H7 (cell line): ENCODE measurements around the gene RAP1GAP. TPM values are rescaled to one million over a fixed set of nuclear protein-coding genes. Genes with fewer than 3 reads are reported as not detected.

Source experiments
- DNase-seq: peaks from one replicate; pipeline ENCODE4 v3.0.0; 2012
- H3K27me3 ChIP-seq: 2 replicates; pipeline ENCODE4 v1.6.0; 2011; ENCODE audit warnings: mild to moderate bottlenecking, low read length; ENCODE audit not compliant: control insufficient read depth, insufficient read depth
- H3K36me3 ChIP-seq: replicated peaks from 2 replicates; pipeline ENCODE4 v1.5.1; 2011; ENCODE audit warnings: low read length; ENCODE audit not compliant: control insufficient read depth, insufficient read depth
- H3K4me3 ChIP-seq: 2 replicates; pipeline ENCODE4 v1.5.1; 2011; ENCODE audit warnings: low read depth, mild to moderate bottlenecking, control low read depth, low read length, moderate library complexity; ENCODE audit not compliant: insufficient read depth
- total RNA-seq: library from RNA; depleted of rRNA; stranded (reverse); fragments of >200 nt; shearing (Covaris generic); gene quantifications from 2 replicates; pipeline ENCODE4 v1.2.3, GENCODE V29; 2014; rRNA removed

The RAP1GAP gene
- total RNA-seq, 1 experiment from 2014 or later: 9.4 TPM

DNA sequence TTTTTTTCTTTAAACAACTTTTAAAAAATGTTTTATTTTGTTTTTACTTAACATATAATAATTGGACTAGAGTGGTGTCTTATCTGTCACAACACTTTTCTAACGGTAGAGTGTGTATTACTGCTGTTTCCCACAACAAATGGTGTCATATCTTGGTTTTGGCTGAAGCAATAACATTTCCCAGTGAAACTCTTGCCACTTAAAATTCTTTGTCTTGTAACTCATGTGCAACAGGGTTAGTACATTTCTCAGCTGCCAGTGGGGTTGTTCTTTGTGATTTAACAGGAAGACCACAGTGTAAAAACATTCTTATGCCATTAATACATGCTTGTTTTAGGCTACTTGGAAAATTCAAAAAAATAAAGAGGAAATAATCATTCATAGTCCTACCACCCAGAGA, 116.4 kb downstream of the RAP1GAP start:
- no peak for DNase-seq
- Histone ChIP-seq H3K36me3 (no peaks in the 10 kb centered on the region), H3K4me3 (no peak overlapping the region)

DNA sequence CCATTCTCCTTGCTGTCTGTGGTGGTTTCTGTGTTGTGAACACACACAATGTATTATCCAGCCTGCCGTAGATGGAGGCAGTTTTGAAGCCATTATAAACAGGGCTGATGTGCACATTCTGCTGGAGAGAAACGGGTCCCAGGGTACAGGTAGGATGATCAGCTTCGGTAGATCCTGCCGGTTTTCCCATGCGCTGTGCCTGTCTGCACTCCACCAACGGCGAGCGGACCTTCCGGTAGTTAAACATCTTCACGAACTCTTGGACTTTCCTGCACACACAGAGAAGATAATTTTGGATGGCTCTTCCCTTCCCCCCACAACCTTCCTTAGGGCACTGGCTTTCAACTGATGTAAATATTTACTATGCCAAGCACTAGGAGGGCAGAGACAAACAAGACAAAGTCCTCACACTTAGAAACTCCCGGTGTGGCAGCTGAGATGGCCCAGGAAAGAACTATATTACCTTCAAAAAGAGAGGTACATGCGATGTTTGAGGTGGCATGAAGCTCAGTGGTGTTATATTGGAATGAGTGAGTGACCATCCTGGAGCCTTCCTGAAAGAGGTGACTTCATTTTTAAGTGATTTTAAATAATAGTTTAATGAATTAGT, 118.2 kb downstream of the RAP1GAP start:
- no peaks in the 10 kb centered on the region for H3K36me3 ChIP-seq
- H3K4me3 ChIP-seq: no peak overlapping the region
- H3K27me3 ChIP-seq: no peaks in the 10 kb centered on the region
- DNase-seq: peak; percentile 31

More for the DNA sequence above, 116.4 kb downstream of the RAP1GAP start:
- H3K27me3 ChIP-seq: no peaks in the 10 kb centered on the region

DNA sequence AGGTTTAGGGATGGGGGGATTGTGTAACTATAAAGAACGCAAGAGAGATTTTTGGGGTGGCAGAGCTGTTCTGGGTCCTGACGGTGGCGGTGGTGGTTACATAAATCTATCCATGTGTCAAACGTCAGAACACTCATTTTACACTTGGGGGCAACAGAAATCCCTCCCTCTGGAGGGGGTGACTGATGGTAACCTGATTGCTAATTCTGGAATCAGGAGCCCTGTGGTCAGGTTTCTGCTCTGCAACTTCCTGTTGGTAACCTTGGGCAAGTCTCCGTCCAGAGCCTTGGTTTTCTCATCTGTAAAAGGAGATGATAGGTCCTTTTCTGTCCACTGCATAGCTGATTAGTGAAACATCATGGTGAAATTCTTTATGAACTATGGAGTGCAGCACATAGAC, 119.1 kb downstream of the RAP1GAP start:
- Histone ChIP-seq H3K36me3 (no peaks in the 10 kb centered on the region), H3K27me3 (no peaks in the 10 kb centered on the region), H3K4me3 (no peak overlapping the region)
- peak; percentile 32 for DNase-seq

DNA sequence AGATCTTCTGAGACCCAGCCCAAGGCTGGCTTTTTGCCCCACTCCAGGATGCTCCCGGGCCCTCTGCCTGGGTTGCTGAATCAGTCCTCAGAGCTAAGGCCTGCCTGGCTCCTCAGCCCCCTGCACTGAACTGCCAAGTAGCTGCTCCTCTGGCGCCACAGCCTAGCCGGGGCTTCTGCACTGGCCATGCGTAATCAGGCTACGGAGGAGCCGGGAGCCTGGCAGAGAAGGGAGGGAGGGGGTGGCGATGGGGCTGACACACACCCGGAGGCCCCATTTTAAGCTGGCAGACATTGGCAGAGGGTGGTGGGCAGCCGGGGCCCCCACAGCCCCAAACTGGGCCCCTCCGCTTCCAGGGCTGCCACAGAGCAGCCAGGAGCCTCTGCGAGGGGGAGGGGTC, 121.3 kb downstream of the RAP1GAP start:
- DNase-seq: peak; percentile 69
- H3K36me3 ChIP-seq: no peaks in the 10 kb centered on the region
- no peaks in the 10 kb centered on the region for H3K27me3 ChIP-seq
- H3K4me3 ChIP-seq: no peak overlapping the region

Other genes with a start within 250 kb of the RAP1GAP start
- 19.7 and 28.0 TPM in 2 replicates for gene NBPF3, start 229.2 kb downstream of the RAP1GAP start, total RNA-seq
- gene ALPL, start 159.9 kb downstream of the RAP1GAP start, total RNA-seq: 181 and 187 TPM in 2 replicates
- 37.1 and 62.3 TPM in 2 replicates for gene USP48, start 113.8 kb upstream of the RAP1GAP start, total RNA-seq
- 0.97 and 1.3 TPM in 2 replicates for gene LDLRAD2, start 142.9 kb upstream of the RAP1GAP start, total RNA-seq